ENCODE results near the gene NAV3. TPM values are rescaled to one million over a fixed set of nuclear protein-coding genes. Genes with fewer than 3 reads are reported as not detected.

NAV3 gene
- total and polyA plus RNA-seq, 2 of the 4 experiments (the other 2 are of a cell fraction): 25.5 to 106 TPM

GRCh38 chr12:78210506-78210860 is 379.8 kb downstream of the NAV3 start:
- Histone ChIP-seq H3K36me3 (ENCODE audit: control insufficient read depth, insufficient read depth, low read length) (no peaks in the 10 kb centered on the region; the same call in 1 of the 2 replicates), H4K20me1 (ENCODE audit: insufficient read depth, low read length) (no peaks in the 10 kb centered on the region), H4K91ac (ENCODE audit: insufficient read depth, low read depth, low read length) (no peak overlapping the region), H3K9me1 (ENCODE audit: insufficient read depth, low read length) (peaks cover 3% of the 10 kb centered on the region), H3K4me2 (ENCODE audit: low read depth, low read length) (no peak overlapping the region), H3K27me3 (ENCODE audit: control insufficient read depth, insufficient read depth, low read length) (no peaks in the 10 kb centered on the region), H4K8ac (ENCODE audit: low read depth in 2 of 2, low read length in 2 of 2) (peak overlapping the region in 1 of 2 experiments; percentile 6; a peak in 2 of 4 replicates), H3K4me1 (ENCODE audit: control insufficient read depth, insufficient read depth, low read length) (peaks cover 4% of the 10 kb centered on the region), H2AK5ac (ENCODE audit: low read depth, low read length) (no peak overlapping the region), H3K14ac (replicated peaks; ENCODE audit: low read depth, low read length) (peak overlapping the region; percentile 40; the same call in 1 of the 2 replicates), H3K56ac (ENCODE audit: extremely low read depth, insufficient read depth, low read length) (no peak overlapping the region), H2BK20ac (ENCODE audit: low read depth, low read length) (0 out of 2 replicates have a peak overlapping the region, but pooled peaks have one; percentile 62), H4K5ac (ENCODE audit: low read depth, low read length) (no peak overlapping the region), H3K9me3 (ENCODE audit: control insufficient read depth, insufficient read depth, low read length) (no peaks in the 10 kb centered on the region), H3K27ac (ENCODE audit: insufficient read depth, low read length) (peak overlapping the region; percentile 53; the same call in 1 of the 2 replicates), H2AFZ (replicated peaks; ENCODE audit: low read length, poor library complexity) (no peak overlapping the region), H2BK15ac (ENCODE audit: low read depth, low read length) (no peak overlapping the region), H3K4me3 (ENCODE audit: insufficient read depth, low read depth, low read length) (no peak overlapping the region), H2AK9ac (replicated peaks; ENCODE audit: low read depth, low read length, poor library complexity) (no peak overlapping the region), H3K9ac (ENCODE audit: low read depth, low read length) (no peak overlapping the region), H2BK5ac (ENCODE audit: low read depth, low read length, poor library complexity, severe bottlenecking) (peak overlapping the region; percentile 43), H3K4ac (ENCODE audit: low read depth, low read length) (peak overlapping the region; percentile 27; the same call in 1 of the 2 replicates), H3K23ac (ENCODE audit: low read depth, low read length) (no peak overlapping the region), H2BK120ac (ENCODE audit: low read depth, low read length) (0 out of 2 replicates have a peak overlapping the region, but pooled peaks have one; percentile 9), H3K18ac (ENCODE audit: low read depth, low read length) (0 out of 2 replicates have a peak overlapping the region, but pooled peaks have one; percentile 16), H3K79me1 (ENCODE audit: low read depth in 1 of 2, low read length in 2 of 2) (peaks cover 0 to 3% of the 10 kb centered on the region in 2 experiments; a peak in 1 of 4 replicates)
- TF ChIP-seq RCOR1 (IDR thresholded peaks at IDR 0.05; ENCODE audit: insufficient replicate concordance, low read length) (no peak), BHLHE40 (IDR thresholded peaks at IDR 0.05; ENCODE audit: low read depth, low read length) (no peak), USF2 (IDR thresholded peaks at IDR 0.05; ENCODE audit: low read depth, low read length) (no peak), RFX5 (IDR thresholded peaks at IDR 0.05; ENCODE audit: low read depth, low read length) (no peak), CEBPB (IDR thresholded peaks at IDR 0.05; ENCODE audit: low read depth, low read length) (no peak), CHD1 (IDR thresholded peaks at IDR 0.05; ENCODE audit: low read depth, low read length) (no peak), CTCF (conservative IDR thresholded peaks at IDR 0.05; ENCODE audit: low read depth, low read length) (no peak), ELK1 (IDR thresholded peaks at IDR 0.05; ENCODE audit: borderline replicate concordance, low read depth, low read length) (no peak), SMC3 (IDR thresholded peaks at IDR 0.05; ENCODE audit: low read depth, low read length) (no peak), POLR2A (IDR thresholded peaks at IDR 0.05; ENCODE audit: low read depth, low read length) (no peak), MAZ (IDR thresholded peaks at IDR 0.05; ENCODE audit: borderline replicate concordance, low read depth, low read length) (no peak), MAFK (IDR thresholded peaks at IDR 0.05; ENCODE audit: low read depth, low read length) (no peak), FOS (IDR thresholded peaks at IDR 0.05; ENCODE audit: low read depth, low read length) (no peak), MXI1 (IDR thresholded peaks at IDR 0.05; ENCODE audit: borderline replicate concordance, low read depth, low read length) (no peak), NFE2L2 (IDR thresholded peaks at IDR 0.05; ENCODE audit: low read depth, low read length) (no peak), RAD21 (IDR thresholded peaks at IDR 0.05; ENCODE audit: low read length) (no peak)
- ChIA-PET POLR2A (ENCODE audit: unreplicated experiment) (no interaction called here), CTCF (no interaction called here)
- intact Hi-C loops (cut with micrococcal nuclease) (no loop called here), dilution Hi-C loops (cut with HindIII; ENCODE audit: low sequenced_read_pairs, unreplicated experiment) (no loop called here), in situ Hi-C loops (cut with MboI; ENCODE audit: low sequenced_read_pairs) (no loop called here)
- BruUV-seq (replicated peaks): no TSS peak
- WGBS, 2 experiments (ENCODE audit: extremely low coverage in 2 of 2, insufficient read length in 1 of 2): no CpG with 5 or more reads among the region's 1 CpG
- DNase-seq (no peak), ATAC-seq (ENCODE audit: low read depth) (no peak)

Data from IMR-90 (cell line).